BLaER1 treated with 17β-estradiol and CSF1 and Interleukin-3, amounts not matched to agents 10 nM and 100 nM (cell line): ENCODE results near the gene SMPD4.
"Not testable (repeated sequence)": the region's sequence is repeated elsewhere in the genome, so short reads cannot be mapped to it uniquely, and the experiment has no call there.

Experiments
- H3K27ac ChIP-seq, 11 experiments: shearing (Covaris generic); formaldehyde crosslinking; 2 replicates each; pipeline ENCODE4 v1.8.1; 2022
- H3K27me3 ChIP-seq, 11 experiments: shearing (Covaris generic); formaldehyde crosslinking; 2 replicates each; pipeline ENCODE4 v1.8.1; 2022
- H3K36me3 ChIP-seq, 11 experiments: shearing (Covaris generic); formaldehyde crosslinking; 2 replicates each; pipeline ENCODE4 v1.8.1; 2022
- H3K4me1 ChIP-seq, 10 experiments: shearing (Covaris generic); formaldehyde crosslinking; 2 replicates each; pipeline ENCODE4 v1.8.1; 2022
- H3K4me2 ChIP-seq, 11 experiments: shearing (Covaris generic); formaldehyde crosslinking; 2 replicates each; pipeline ENCODE4 v1.8.1; 2022
- H3K4me3 ChIP-seq, 10 experiments: shearing (Covaris generic); formaldehyde crosslinking; 2 replicates each; pipeline ENCODE4 v1.8.1; 2022
- H3K9ac ChIP-seq, 11 experiments: shearing (Covaris generic); formaldehyde crosslinking; 2 replicates each; pipeline ENCODE4 v1.8.1; 2022
- H3K9me3 ChIP-seq, 11 experiments: shearing (Covaris generic); formaldehyde crosslinking; replicated peaks in 1 of 11; 2 replicates each; pipeline ENCODE4 v1.8.1; 2022
- H4K20me1 ChIP-seq, 11 experiments: shearing (Covaris generic); formaldehyde crosslinking; 2 replicates each; pipeline ENCODE4 v1.8.1; 2022
- Cebpa-rat ChIP-seq, 11 experiments: shearing (Covaris generic); IDR thresholded peaks; 2 replicates each; pipeline ENCODE4 v1.8.1; 2022

SMPD4 gene, protein sequence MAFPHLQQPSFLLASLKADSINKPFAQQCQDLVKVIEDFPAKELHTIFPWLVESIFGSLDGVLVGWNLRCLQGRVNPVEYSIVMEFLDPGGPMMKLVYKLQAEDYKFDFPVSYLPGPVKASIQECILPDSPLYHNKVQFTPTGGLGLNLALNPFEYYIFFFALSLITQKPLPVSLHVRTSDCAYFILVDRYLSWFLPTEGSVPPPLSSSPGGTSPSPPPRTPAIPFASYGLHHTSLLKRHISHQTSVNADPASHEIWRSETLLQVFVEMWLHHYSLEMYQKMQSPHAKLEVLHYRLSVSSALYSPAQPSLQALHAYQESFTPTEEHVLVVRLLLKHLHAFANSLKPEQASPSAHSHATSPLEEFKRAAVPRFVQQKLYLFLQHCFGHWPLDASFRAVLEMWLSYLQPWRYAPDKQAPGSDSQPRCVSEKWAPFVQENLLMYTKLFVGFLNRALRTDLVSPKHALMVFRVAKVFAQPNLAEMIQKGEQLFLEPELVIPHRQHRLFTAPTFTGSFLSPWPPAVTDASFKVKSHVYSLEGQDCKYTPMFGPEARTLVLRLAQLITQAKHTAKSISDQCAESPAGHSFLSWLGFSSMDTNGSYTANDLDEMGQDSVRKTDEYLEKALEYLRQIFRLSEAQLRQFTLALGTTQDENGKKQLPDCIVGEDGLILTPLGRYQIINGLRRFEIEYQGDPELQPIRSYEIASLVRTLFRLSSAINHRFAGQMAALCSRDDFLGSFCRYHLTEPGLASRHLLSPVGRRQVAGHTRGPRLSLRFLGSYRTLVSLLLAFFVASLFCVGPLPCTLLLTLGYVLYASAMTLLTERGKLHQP

DNA sequence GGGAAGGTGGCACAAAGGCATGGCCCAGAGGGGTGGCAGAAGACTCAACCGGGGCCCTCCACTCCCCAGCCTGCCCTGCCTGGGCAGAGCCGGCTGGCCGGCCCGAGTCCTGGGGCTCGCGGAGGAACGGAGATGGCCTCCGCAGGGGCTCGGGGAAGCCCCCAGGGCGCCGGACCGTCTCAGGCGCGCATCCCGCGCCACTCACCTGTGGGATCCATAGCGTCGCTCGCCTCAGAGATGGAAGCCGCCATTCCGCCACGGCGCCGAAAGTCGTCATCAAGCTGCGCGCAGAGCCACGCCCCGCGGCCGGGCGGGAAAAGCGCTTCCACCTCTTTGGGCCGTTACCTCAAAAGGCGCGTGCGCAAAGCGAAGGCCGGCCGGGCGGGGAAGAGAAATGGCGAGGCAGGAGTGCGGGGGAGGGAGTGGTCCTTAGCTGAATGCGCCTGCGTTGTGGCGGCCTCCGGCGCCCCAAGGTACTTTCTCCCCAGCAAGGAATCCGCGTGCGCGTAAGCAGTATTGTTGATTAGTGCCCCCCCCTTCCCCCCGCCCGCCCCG, at the start of gene SMPD4:
Gene SMPD4, minus strand, starts transcription at position 278 of the 555 bp plus-strand sequence. CDS start 5,010 bp downstream, outside the sequence.
- no peaks in the 10 kb centered on the region for H3K27me3 ChIP-seq

DNA sequence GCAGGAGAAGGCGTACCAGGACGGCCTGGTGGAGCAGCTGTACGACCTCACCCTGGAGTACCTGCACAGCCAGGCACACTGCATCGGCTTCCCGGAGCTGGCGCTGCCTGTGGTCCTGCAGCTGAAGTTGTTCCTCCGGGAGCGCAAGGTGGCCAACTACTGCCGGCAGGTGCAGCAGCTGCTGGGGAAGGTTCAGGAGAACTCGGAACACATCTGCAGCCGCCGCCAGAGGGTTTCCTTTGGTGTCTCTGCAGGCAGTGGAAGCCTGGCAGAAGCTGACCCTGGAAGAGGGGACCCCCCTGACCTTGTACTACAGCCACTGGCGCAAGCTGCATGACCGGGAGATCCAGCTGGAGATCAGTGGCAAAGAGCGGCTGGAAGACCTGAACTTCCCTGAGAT, 49.5 kb upstream of the SMPD4 start:
- not testable (repeated sequence) for H4K20me1 ChIP-seq, H3K4me1 ChIP-seq, H3K4me3 ChIP-seq, H3K4me2 ChIP-seq, H3K36me3 ChIP-seq, H3K27ac ChIP-seq, H3K9ac ChIP-seq, H3K27me3 ChIP-seq
- peaks cover 0 to 10% (median 5%) of the 10 kb centered on the region in 11 experiments; a peak in 5 of 22 replicates for H3K9me3 ChIP-seq

More for the DNA sequence above, at the start of gene SMPD4:
- TF ChIP-seq Cebpa-rat (IDR thresholded peaks at IDR 0.05), result no peak
- Histone ChIP-seq H3K36me3 (peaks cover 16 to 56% (median 43%) of the 10 kb centered on the region in 11 experiments; a peak in 20 of 22 replicates), H4K20me1 (peaks cover 5 to 80% (median 59%) of the 10 kb centered on the region in 11 experiments; a peak in 20 of 22 replicates), H3K9ac (peak within 1 kb of the TSS; percentile 88 to 98 (median 95)), H3K27ac (peak within 1 kb of the TSS; percentile 78 to 95 (median 92)), H3K4me1 (peaks cover 32 to 53% (median 41%) of the 10 kb centered on the region in 10 experiments), H3K4me2 (peak within 1 kb of the TSS; percentile 90 to 100 (median 98)), H3K4me3 (peak within 1 kb of the TSS; percentile 89 to 100 (median 97)), H3K9me3 (no peaks in the 10 kb centered on the region)

DNA sequence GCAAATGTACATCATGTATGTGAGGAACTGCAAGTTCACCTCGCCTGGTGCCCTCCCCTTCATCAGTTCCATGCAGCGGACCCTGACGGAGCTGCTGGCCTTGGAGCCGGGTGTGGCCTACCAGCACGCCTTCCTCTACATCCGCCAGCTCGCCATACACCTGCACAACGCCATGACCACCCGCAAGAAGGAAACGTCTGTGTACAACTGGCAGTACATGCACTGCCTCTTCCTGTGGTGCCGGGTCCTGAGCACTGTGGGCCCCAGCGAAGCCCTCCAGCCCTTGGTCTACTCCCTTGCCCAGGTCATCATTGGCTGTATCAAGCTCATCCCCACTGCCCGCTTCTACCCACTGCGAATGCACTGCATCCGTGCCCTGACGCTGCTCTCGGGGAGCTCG, 49.0 kb upstream of the SMPD4 start:
- H3K27ac ChIP-seq, H4K20me1 ChIP-seq, H3K4me2 ChIP-seq, H3K4me1 ChIP-seq, H3K36me3 ChIP-seq, H3K4me3 ChIP-seq, H3K27me3 ChIP-seq, H3K9ac ChIP-seq: not testable (repeated sequence)
- peaks cover 0 to 10% (median 5%) of the 10 kb centered on the region in 11 experiments; a peak in 5 of 22 replicates for H3K9me3 ChIP-seq

DNA sequence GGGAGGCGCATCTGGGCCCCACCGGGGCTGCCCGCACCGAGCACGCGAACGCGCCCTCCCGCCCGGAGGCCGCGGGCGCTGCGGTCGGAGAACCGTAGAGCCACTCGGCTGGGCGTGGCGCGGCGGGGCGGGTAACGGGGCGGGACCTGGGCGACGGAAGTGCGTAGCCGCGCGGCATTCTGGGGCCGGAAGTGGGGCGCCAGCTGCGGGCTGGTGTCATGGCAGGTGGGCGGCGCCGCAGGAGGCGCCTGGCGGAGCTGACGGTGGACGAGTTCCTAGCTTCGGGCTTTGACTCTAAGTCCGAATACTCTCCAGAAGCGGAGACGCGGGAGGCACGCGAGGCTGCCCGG, 47.7 kb upstream of the SMPD4 start:
- H3K9ac ChIP-seq, H3K4me3 ChIP-seq: not testable (repeated sequence)

DNA sequence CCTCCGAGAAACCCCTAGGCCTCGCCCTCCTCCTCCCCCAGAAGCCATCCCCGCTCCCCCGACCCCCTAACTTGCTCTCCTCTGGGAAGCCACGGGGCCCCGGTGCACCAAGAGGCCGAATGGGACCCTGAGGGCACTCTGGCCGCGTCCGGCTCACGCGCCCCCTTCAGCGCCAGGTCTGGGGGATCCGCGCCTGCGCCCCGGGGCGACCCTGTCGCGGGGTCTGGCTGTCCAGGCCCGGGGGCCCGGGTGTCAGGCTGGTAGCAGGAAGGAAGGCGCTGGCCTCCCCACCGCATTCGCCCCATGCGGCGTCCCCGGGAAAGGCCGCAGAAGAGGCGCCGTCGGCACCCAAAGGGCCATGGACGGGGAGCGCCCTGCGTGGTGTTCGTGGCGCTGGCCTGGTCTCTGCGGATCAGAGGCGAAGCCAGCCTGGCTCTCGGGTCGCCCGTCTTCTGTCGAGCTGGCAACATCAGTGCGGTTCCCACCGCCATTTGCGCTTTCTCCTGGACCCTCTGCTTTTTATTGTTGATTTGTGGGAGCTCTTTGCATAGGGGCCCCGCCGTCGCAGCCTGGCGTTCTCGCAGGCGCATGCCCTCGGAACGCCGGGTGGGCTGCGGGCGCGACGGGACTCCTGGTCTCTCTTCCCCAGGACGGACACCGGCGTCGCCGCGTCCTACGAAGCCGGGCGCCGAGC, 47.2 kb upstream of the SMPD4 start:
- not testable (repeated sequence) for H3K27ac ChIP-seq, H3K9ac ChIP-seq, H3K4me3 ChIP-seq, H3K4me1 ChIP-seq, H3K27me3 ChIP-seq, H3K36me3 ChIP-seq, H3K4me2 ChIP-seq, H4K20me1 ChIP-seq
- peaks cover 0 to 10% (median 5%) of the 10 kb centered on the region in 11 experiments; a peak in 5 of 22 replicates for H3K9me3 ChIP-seq

More for the DNA sequence above, 47.7 kb upstream of the SMPD4 start:
- not testable (repeated sequence) for H3K4me2 ChIP-seq, H3K27ac ChIP-seq, H3K4me1 ChIP-seq, H3K27me3 ChIP-seq, H4K20me1 ChIP-seq, H3K36me3 ChIP-seq
- H3K9me3 ChIP-seq, result peaks cover 0 to 10% (median 5%) of the 10 kb centered on the region in 11 experiments; a peak in 5 of 22 replicates

DNA sequence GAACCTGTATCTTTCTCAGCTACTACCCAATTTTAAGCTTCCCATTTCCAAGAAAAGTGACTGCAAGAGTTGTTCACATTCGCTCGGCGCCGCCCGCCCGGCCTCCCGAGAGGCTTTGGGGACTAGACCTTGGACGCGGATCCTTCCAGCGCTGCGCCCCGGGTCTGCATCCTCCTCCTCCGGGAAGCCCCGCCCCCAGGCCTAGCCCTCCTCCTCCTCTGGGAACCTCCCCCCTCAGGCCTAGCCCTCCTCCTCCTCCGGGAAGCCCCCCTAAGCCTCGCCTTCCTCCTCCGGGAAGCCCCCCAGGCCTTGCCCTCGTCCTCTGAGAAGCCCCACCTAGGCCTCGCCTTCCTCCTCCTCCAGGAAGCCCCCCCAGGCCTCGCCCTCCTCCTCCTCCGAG, 46.6 kb upstream of the SMPD4 start:
- not testable (repeated sequence) for H3K4me3 ChIP-seq, H3K27me3 ChIP-seq, H3K4me1 ChIP-seq, H3K27ac ChIP-seq, H3K36me3 ChIP-seq, H4K20me1 ChIP-seq, H3K9ac ChIP-seq, H3K4me2 ChIP-seq
- peaks cover 0 to 10% (median 5%) of the 10 kb centered on the region in 11 experiments; a peak in 5 of 22 replicates for H3K9me3 ChIP-seq

DNA sequence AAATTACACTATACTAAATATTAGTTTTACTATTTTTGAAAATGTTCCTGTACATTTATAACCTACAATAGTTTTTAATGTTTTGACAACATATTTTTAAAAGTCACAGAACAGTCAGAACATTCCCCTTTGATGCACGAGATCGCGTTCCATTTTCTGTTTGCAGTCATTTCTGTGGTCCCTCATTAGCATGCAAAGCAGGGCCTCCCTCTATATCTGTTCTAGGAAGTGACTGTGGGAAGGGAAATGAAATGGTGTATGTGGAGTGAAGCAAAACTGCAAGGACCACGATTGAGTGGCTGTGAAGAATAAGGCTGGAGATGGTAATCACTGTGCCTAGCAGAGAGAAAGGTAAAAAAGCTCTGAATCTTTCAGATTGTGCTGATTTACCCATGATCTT, 41.1 kb upstream of the SMPD4 start:
- not testable (repeated sequence) for H3K9me3 ChIP-seq, H4K20me1 ChIP-seq, H3K4me3 ChIP-seq, H3K27ac ChIP-seq, H3K4me1 ChIP-seq, H3K9ac ChIP-seq, H3K27me3 ChIP-seq, H3K4me2 ChIP-seq, H3K36me3 ChIP-seq

DNA sequence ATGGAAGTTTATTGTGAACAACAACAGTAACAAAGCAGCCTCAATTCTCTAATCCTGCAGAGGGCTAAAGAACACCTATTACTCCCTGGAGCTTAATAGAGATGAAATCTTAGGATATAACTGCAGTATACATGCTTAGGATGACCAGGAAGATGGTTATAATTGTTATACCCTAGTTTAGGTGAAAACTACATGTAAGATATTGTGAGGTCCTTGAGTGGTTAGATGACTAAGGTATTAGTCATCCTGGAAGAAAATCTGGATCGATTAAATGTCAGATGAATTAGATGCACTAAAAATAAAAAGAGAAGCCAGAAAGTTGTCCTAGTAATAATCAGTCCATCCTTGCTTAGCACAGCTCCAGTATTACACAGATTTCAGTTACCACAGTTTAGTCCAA, 39.1 kb upstream of the SMPD4 start:
- not testable (repeated sequence) for H3K4me1 ChIP-seq, H3K27me3 ChIP-seq, H3K4me3 ChIP-seq, H4K20me1 ChIP-seq, H3K9ac ChIP-seq, H3K4me2 ChIP-seq, H3K9me3 ChIP-seq, H3K36me3 ChIP-seq, H3K27ac ChIP-seq

DNA sequence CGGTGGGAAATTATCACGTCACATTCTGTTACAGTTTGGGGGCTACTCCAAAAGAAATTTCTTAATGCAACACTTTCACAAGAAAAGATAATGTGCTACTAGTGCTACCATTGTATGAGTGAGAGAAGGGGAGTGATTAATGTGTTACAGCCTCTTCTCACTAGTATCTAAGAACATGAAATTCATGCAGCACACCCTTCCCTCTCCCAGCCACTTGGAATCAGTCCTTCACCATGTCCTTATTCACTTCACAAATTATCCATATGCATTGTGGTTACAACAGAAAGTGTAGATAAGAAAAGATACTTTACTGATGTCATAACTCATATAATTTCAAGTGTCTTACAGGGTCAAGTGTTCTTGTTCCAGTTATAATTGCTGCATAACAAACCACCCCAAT, 37.7 kb upstream of the SMPD4 start:
- not testable (repeated sequence) for H4K20me1 ChIP-seq, H3K27ac ChIP-seq

DNA sequence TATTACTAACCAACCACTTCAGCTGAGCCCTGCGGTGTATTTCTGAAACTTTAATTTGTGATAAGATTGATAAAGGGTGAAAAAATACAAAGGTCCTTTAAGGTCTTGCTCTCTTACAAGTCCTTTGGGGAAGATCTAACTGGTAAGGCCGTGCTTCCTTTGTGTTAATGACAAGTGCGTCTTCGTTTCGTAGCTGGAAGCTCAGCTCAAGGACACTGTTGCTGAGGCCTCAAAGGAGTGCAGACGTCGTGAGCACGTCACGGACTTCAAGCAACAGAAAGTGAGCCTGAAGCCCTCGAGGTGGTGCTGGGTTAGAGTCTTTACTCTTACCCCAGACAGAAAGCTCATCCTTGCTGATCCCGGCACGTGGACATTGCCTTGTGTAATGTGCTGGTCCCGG, 25.6 kb upstream of the SMPD4 start:
- not testable (repeated sequence) for H4K20me1 ChIP-seq, H3K27ac ChIP-seq, H3K9me3 ChIP-seq, H3K4me1 ChIP-seq, H3K36me3 ChIP-seq, H3K27me3 ChIP-seq, H3K4me3 ChIP-seq, H3K4me2 ChIP-seq, H3K9ac ChIP-seq

More for the DNA sequence above, 37.7 kb upstream of the SMPD4 start:
- H3K9me3 ChIP-seq, H3K9ac ChIP-seq, H3K4me3 ChIP-seq, H3K4me1 ChIP-seq, H3K4me2 ChIP-seq, H3K27me3 ChIP-seq, H3K36me3 ChIP-seq: not testable (repeated sequence)

DNA sequence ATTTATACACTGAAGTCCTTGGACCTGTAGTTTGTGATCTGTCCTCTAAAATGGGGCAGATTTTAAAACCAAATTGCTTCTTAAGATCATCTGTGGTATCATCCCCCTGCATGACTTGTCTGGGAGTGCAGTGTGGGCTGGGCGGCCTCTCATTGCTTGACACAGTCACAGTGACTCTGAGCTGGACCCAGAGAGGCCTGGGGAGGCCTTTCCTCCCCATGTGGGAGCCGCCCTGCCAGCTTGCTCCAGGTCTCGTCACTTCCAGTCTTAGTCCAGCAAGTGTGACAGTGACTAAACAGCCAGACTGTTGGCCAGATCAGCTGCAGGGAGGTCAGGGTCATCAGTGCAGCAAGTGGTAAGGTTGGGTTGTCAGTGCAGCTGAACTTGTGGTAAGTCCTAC, 21.7 kb upstream of the SMPD4 start:
- not testable (repeated sequence) for H3K4me1 ChIP-seq, H3K9ac ChIP-seq, H3K4me3 ChIP-seq, H3K9me3 ChIP-seq, H3K27ac ChIP-seq, H3K36me3 ChIP-seq, H4K20me1 ChIP-seq, H3K27me3 ChIP-seq, H3K4me2 ChIP-seq

DNA sequence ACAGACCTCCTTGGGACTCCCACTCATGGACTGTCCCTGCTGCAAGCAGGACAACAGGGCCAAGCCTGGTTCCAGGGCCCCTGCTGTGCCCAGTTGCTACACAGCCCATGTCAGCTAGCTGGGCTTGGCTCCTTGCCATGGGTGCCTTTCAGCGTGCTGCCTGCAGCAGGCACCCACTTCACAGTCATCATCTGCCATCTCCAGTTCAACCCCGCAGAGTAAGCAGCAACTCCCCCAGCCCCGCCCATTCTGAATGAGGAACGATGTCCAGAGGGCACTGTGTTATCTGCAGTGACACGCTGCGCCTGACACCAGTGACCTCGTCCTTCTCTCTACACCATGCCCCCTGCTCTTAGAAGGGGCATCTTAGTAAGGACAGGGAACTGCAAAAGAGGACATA, 21.1 kb upstream of the SMPD4 start:
- not testable (repeated sequence) for H3K36me3 ChIP-seq, H4K20me1 ChIP-seq, H3K9ac ChIP-seq, H3K27me3 ChIP-seq, H3K9me3 ChIP-seq, H3K4me1 ChIP-seq, H3K4me3 ChIP-seq, H3K27ac ChIP-seq
- H3K4me2 ChIP-seq, result peak overlapping the region in 1 of 11 experiments; percentile 29; a peak in 1 of 22 replicates
